ENCODE data around the gene CELF4. TPM values are rescaled to one million over a fixed set of nuclear protein-coding genes. Genes with fewer than 3 reads are reported as not detected.

CELF4 gene
- total RNA-seq, 8 experiments from 2014 or later, result 3.0 to 59.9 (median 38.7) TPM

GRCh38 chr18:37493352-37493935, 72.2 kb downstream of the CELF4 start:
- Histone ChIP-seq H3K27ac (no peak overlapping the region), H3K4me1 (replicated peaks in 1 of 2) (peaks cover 33 to 49% of the 10 kb centered on the region in 2 donors), H3K4me3 (no peak overlapping the region)
- in situ Hi-C loops (cut with MboI; ENCODE audit: low pct_unique_long_range_greater_than_20kb in 2 of 9, low sequenced_read_pairs in 9 of 9, unreplicated experiment in 9 of 9), result no loop called here
- ATAC-seq (replicated peaks in 6 of 8), result no peak
- 38 to 100% (median 80%) methylated on average over 1 to 3 of the region's 7 CpGs; no CpG with 5 or more reads in 5 of the 10 experiments for WGBS, 10 experiments

- H3K4me1 ChIP-seq (replicated peaks in 1 of 2), result peaks cover 37 to 53% of the 10 kb centered on the region in 2 donors
- in situ Hi-C loops (cut with MboI; ENCODE audit: low pct_unique_long_range_greater_than_20kb in 2 of 9, low sequenced_read_pairs in 9 of 9, unreplicated experiment in 9 of 9), result no loop called here
- no peak overlapping the region for H3K4me3 ChIP-seq
- 14 to 100% (median 60%) methylated on average over 1 of the region's 1 CpG; no CpG with 5 or more reads in 3 of the 10 experiments for WGBS, 10 experiments
- no peak for ATAC-seq (replicated peaks in 6 of 8)
- no peak overlapping the region for H3K27ac ChIP-seq
Measured at GRCh38 chr18:37492952-37493351, 72.6 kb downstream of the CELF4 start.

GRCh38 chr18:37491526-37491925, 74.1 kb downstream of the CELF4 start:
- in situ Hi-C loops (cut with MboI; ENCODE audit: low pct_unique_long_range_greater_than_20kb in 2 of 9, low sequenced_read_pairs in 9 of 9, unreplicated experiment in 9 of 9), result no loop called here
- Histone ChIP-seq H3K27ac (no peak overlapping the region), H3K4me3 (no peak overlapping the region), H3K4me1 (replicated peaks in 1 of 2) (peaks cover 51 to 66% of the 10 kb centered on the region in 2 donors)
- ATAC-seq (replicated peaks in 6 of 8), result no peak
- WGBS, 10 experiments, result 29 to 100% (median 52%) methylated on average over 1 to 4 of the region's 10 CpGs; no CpG with 5 or more reads in 2 of the 10 experiments

- H3K27ac ChIP-seq, result no peak overlapping the region
- no peak overlapping the region for H3K4me3 ChIP-seq
- WGBS, 10 experiments, result 0 to 55% (median 34%) methylated on average over 1 to 3 of the region's 3 CpGs; no CpG with 5 or more reads in 1 of the 10 experiments
- ATAC-seq (replicated peaks in 6 of 8), result no peak
- H3K4me1 ChIP-seq (replicated peaks in 1 of 2), result peaks cover 63 to 74% of the 10 kb centered on the region in 2 donors
- in situ Hi-C loops (cut with MboI; ENCODE audit: low pct_unique_long_range_greater_than_20kb in 2 of 9, low sequenced_read_pairs in 9 of 9, unreplicated experiment in 9 of 9), result no loop called here
Measured at GRCh38 chr18:37489998-37490397, 75.6 kb downstream of the CELF4 start.

- Histone ChIP-seq H3K4me1 (replicated peaks in 1 of 2) (peaks cover 73 to 82% of the 10 kb centered on the region in 2 donors), H3K27ac (peak overlapping the region in 1 of 2 donors; percentile 40), H3K4me3 (no peak overlapping the region)
- no peak for ATAC-seq (replicated peaks in 6 of 8)
- WGBS, 10 experiments, result 20 to 100% (median 61%) methylated on average over 1 to 9 of the region's 9 CpGs; no CpG with 5 or more reads in 4 of the 10 experiments
- in situ Hi-C loops (cut with MboI; ENCODE audit: low pct_unique_long_range_greater_than_20kb in 2 of 9, low sequenced_read_pairs in 9 of 9, unreplicated experiment in 9 of 9), result no loop called here
Measured at GRCh38 chr18:37489011-37489410, 76.6 kb downstream of the CELF4 start.

GRCh38 chr18:37487400-37487867, 78.2 kb downstream of the CELF4 start:
- ATAC-seq (replicated peaks in 6 of 8), result peak in 5 of 8 experiments; percentile 36 to 47 (median 44)
- WGBS, 10 experiments, result 0 to 40% (median 6%) methylated on average over 1 to 9 of the region's 13 CpGs; no CpG with 5 or more reads in 4 of the 10 experiments
- H3K4me1 ChIP-seq (replicated peaks in 1 of 2), result peaks cover 87% of the 10 kb centered on the region in 2 donors
- in situ Hi-C loops (cut with MboI; ENCODE audit: low pct_unique_long_range_greater_than_20kb in 2 of 9, low sequenced_read_pairs in 9 of 9, unreplicated experiment in 9 of 9), result no loop called here
- H3K27ac ChIP-seq, result peak overlapping the region; percentile 64 to 94
- H3K4me3 ChIP-seq, result no peak overlapping the region

GRCh38 chr18:37486848-37487247, 78.8 kb downstream of the CELF4 start:
- Histone ChIP-seq H3K27ac (peak overlapping the region; percentile 64 to 94), H3K4me1 (replicated peaks in 1 of 2) (peaks cover 87 to 88% of the 10 kb centered on the region in 2 donors), H3K4me3 (no peak overlapping the region)
- in situ Hi-C loops (cut with MboI; ENCODE audit: low pct_unique_long_range_greater_than_20kb in 2 of 9, low sequenced_read_pairs in 9 of 9, unreplicated experiment in 9 of 9), result no loop called here
- ATAC-seq (replicated peaks in 6 of 8), result no peak
- 60 to 100% (median 90%) methylated on average over 1 to 4 of the region's 5 CpGs; no CpG with 5 or more reads in 3 of the 10 experiments for WGBS, 10 experiments

GRCh38 chr18:37484983-37485834, 80.4 kb downstream of the CELF4 start:
- Histone ChIP-seq H3K4me1 (replicated peaks in 1 of 2) (peaks cover 88 to 90% of the 10 kb centered on the region in 2 donors), H3K27ac (peak overlapping the region; percentile 82 to 94), H3K4me3 (peak overlapping the region; percentile 20 to 33 (median 22))
- 2% methylated on average over 11 of the region's 98 CpGs; no CpG with 5 or more reads in 9 of the 10 experiments for WGBS, 10 experiments
- in situ Hi-C loops (cut with MboI; ENCODE audit: low pct_unique_long_range_greater_than_20kb in 2 of 9, low sequenced_read_pairs in 9 of 9, unreplicated experiment in 9 of 9), result no loop called here
- peak; percentile 66 to 84 (median 73) for ATAC-seq (replicated peaks in 6 of 8)

- Histone ChIP-seq H3K4me3 (peak overlapping the region in 4 of 5 donors; percentile 21 to 33 (median 25)), H3K27ac (peak overlapping the region; percentile 82 to 94)
- WGBS, 10 experiments, result 0 to 29% (median 4%) methylated on average over 1 to 12 of the region's 17 CpGs
Measured at GRCh38 chr18:37483984-37484819, 81.4 kb downstream of the CELF4 start.

GRCh38 chr18:37483221-37483971, 82.2 kb downstream of the CELF4 start:
- Histone ChIP-seq H3K4me1 (replicated peaks in 1 of 2) (peaks cover 81 to 85% of the 10 kb centered on the region in 2 donors), H3K4me3 (no peak overlapping the region), H3K27ac (peak overlapping the region; percentile 82 to 94)
- no peak for ATAC-seq (replicated peaks in 6 of 8)
- in situ Hi-C loops (cut with MboI; ENCODE audit: low pct_unique_long_range_greater_than_20kb in 2 of 9, low sequenced_read_pairs in 9 of 9, unreplicated experiment in 9 of 9), result no loop called here
- WGBS, 10 experiments, result 0 to 39% (median 19%) methylated on average over 1 to 9 of the region's 12 CpGs; no CpG with 5 or more reads in 3 of the 10 experiments

More at GRCh38 chr18:37483984-37484819, 81.4 kb downstream of the CELF4 start:
- in situ Hi-C loops (cut with MboI; ENCODE audit: low pct_unique_long_range_greater_than_20kb in 2 of 9, low sequenced_read_pairs in 9 of 9, unreplicated experiment in 9 of 9), result no loop called here
- ATAC-seq (replicated peaks in 6 of 8), result peak; percentile 1 to 80 (median 9)
- H3K4me1 ChIP-seq (replicated peaks in 1 of 2), result peaks cover 86 to 88% of the 10 kb centered on the region in 2 donors

- no peak for ATAC-seq (replicated peaks in 6 of 8)
- peaks cover 72 to 80% of the 10 kb centered on the region in 2 donors for H3K4me1 ChIP-seq (replicated peaks in 1 of 2)
- in situ Hi-C loops (cut with MboI; ENCODE audit: low pct_unique_long_range_greater_than_20kb in 2 of 9, low sequenced_read_pairs in 9 of 9, unreplicated experiment in 9 of 9), result no loop called here
- H3K4me3 ChIP-seq, result no peak overlapping the region
- H3K27ac ChIP-seq, result peak overlapping the region; percentile 1 to 81
- 50 to 100% (median 54%) methylated on average over 1 to 3 of the region's 3 CpGs; no CpG with 5 or more reads in 3 of the 10 experiments for WGBS, 10 experiments
Measured at GRCh38 chr18:37482433-37482832, 83.2 kb downstream of the CELF4 start.

GRCh38 chr18:37482002-37482401, 83.6 kb downstream of the CELF4 start:
- Histone ChIP-seq H3K4me1 (replicated peaks in 1 of 2) (peaks cover 68 to 77% of the 10 kb centered on the region in 2 donors), H3K4me3 (no peak overlapping the region), H3K27ac (peak overlapping the region in 1 of 2 donors; percentile 81)
- ATAC-seq (replicated peaks in 6 of 8), result no peak
- 35 to 89% (median 70%) methylated on average over 1 to 3 of the region's 3 CpGs for WGBS, 10 experiments
- in situ Hi-C loops (cut with MboI; ENCODE audit: low pct_unique_long_range_greater_than_20kb in 2 of 9, low sequenced_read_pairs in 9 of 9, unreplicated experiment in 9 of 9), result no loop called here
